Fibroblast of pulmonary artery (primary cell): ENCODE data around the gene ZDHHC14.

Source experiments
- DNase-seq: peaks from one replicate; pipeline ENCODE4 v3.0.0-alpha.2; 2010; ENCODE audit warnings: low read depth
- H3K4me3 ChIP-seq: replicated peaks from 2 replicates; pipeline ENCODE4 v1.5.1; 2011; ENCODE audit warnings: low read depth, mild to moderate bottlenecking, control low read depth, low read length, moderate library complexity
- CTCF ChIP-seq: IDR thresholded peaks from 2 replicates; pipeline ENCODE4 v1.5.1; 2011; ENCODE audit warnings: mild to moderate bottlenecking, control low read depth, low read length, inconsistent platforms; ENCODE audit errors: missing control alignments

Gene ZDHHC14

GRCh38 chr6:157622427-157622826, 241.4 kb downstream of the ZDHHC14 start:
- no peak for DNase-seq

GRCh38 chr6:157625111-157625510, 244.1 kb downstream of the ZDHHC14 start:
- TF ChIP-seq CTCF = no peak

More at GRCh38 chr6:157622427-157622826, 241.4 kb downstream of the ZDHHC14 start:
- TF ChIP-seq CTCF = no peak
- no peak overlapping the region for H3K4me3 ChIP-seq

GRCh38 chr6:157625764-157626163, 244.8 kb downstream of the ZDHHC14 start:
- TF ChIP-seq CTCF = no peak
- H3K4me3 ChIP-seq = no peak overlapping the region
- no peak for DNase-seq

More at GRCh38 chr6:157625111-157625510, 244.1 kb downstream of the ZDHHC14 start:
- DNase-seq = no peak
- no peak overlapping the region for H3K4me3 ChIP-seq

- H3K4me3 ChIP-seq = no peak overlapping the region
- no peak for DNase-seq
- no peak for TF ChIP-seq CTCF
Measured at GRCh38 chr6:157627195-157627966, 246.4 kb downstream of the ZDHHC14 start.

- no peak for TF ChIP-seq CTCF
- DNase-seq = no peak
- no peak overlapping the region for H3K4me3 ChIP-seq
Measured at GRCh38 chr6:157628463-157628862, 247.5 kb downstream of the ZDHHC14 start.

GRCh38 chr6:157629220-157629619, 248.2 kb downstream of the ZDHHC14 start:
- DNase-seq = peak; percentile 26

More at GRCh38 chr6:157629220-157629619, 248.2 kb downstream of the ZDHHC14 start:
- no peak for TF ChIP-seq CTCF
- H3K4me3 ChIP-seq = no peak overlapping the region
